Kidney (tissue), 14 donors: ENCODE data around the gene PCSK2. TPM values are rescaled to one million over a fixed set of nuclear protein-coding genes. Genes with fewer than 3 reads are reported as not detected.

ENCODE experiments used
- DNase-seq, 5 donors: peaks; one replicate each; pipeline ENCODE4 v3.0.0-alpha.2; 2013 to 2020
- FAIRE-seq: peaks from 2 replicates; lab custom pipeline; 2012; peaks lifted over from hg19 to GRCh38; lab: Jason Lieb, UNC
- H3K27ac ChIP-seq, 2 donors: one replicate each; pipeline ENCODE4 v1.7.0; 2013; ENCODE audit warnings: low read depth in 2 of 2, low read length in 2 of 2, inconsistent platforms in 1 of 2
- H3K27me3 ChIP-seq: one replicate; pipeline ENCODE4 v1.7.1; 2013; ENCODE audit warnings: low read length, inconsistent platforms; ENCODE audit not compliant: control insufficient read depth, insufficient read depth
- H3K36me3 ChIP-seq, 3 donors: one replicate each; pipeline versions ENCODE4 v1.7.0 to v1.7.1; 2013; ENCODE audit warnings: low read length in 3 of 3, control low read depth in 1 of 3, inconsistent platforms in 1 of 3; ENCODE audit not compliant: insufficient read depth in 3 of 3, control insufficient read depth in 2 of 3
- H3K4me1 ChIP-seq, 3 donors: one replicate each; pipeline versions ENCODE4 v1.7.0 to v1.7.1; 2013; ENCODE audit warnings: low read length in 3 of 3, inconsistent platforms in 1 of 3, low read depth in 1 of 3; ENCODE audit not compliant: control insufficient read depth in 2 of 3, insufficient read depth in 2 of 3
- H3K4me3 ChIP-seq, 3 donors: one replicate each; pipeline versions ENCODE4 v1.7.0 to v1.8.1; 2013; ENCODE audit warnings: low read length in 3 of 3, control low read depth in 1 of 3, inconsistent platforms in 1 of 3
- H3K9ac ChIP-seq, 3 donors: one replicate each; pipeline versions ENCODE4 v1.7.0 to v1.7.1; 2013; ENCODE audit warnings: low read length in 3 of 3, control low read depth in 1 of 3, inconsistent platforms in 1 of 3
- H3K9me3 ChIP-seq, 3 donors: one replicate each; pipeline versions ENCODE4 v1.7.0 to v1.7.1; 2013; ENCODE audit warnings: low read length in 3 of 3, control low read depth in 1 of 3, inconsistent platforms in 1 of 3; ENCODE audit not compliant: control insufficient read depth in 2 of 3, insufficient read depth in 1 of 3
- CTCF ChIP-seq: IDR thresholded peaks from 3 replicates; pipeline ENCODE4 v1.5.1; 2012; ENCODE audit warnings: mild to moderate bottlenecking, moderate library complexity, borderline replicate concordance; ENCODE audit not compliant: insufficient read depth; ENCODE audit errors: extremely low read depth
- intact Hi-C: fragments of 100-400 bp; cut with DNase I; formaldehyde crosslinking; loops from one replicate; pipeline ENCODE4 v1.11.1; 2022
- polyA plus RNA-seq: library from polyadenylated mRNA; stranded (reverse); fragments of 350-450 nt; fragmentation: Illumina TruSeq; extraction: RNeasy Lipid Tissue Mini Kit (QIAGEN cat#74804); gene quantifications from one replicate; pipeline ENCODE4 v1.2.3, GENCODE V29; 2014; ENCODE audit warnings: low read depth, low replicate concordance; ENCODE audit not compliant: insufficient read depth
- total RNA-seq: library from RNA; stranded (reverse); fragmentation: NEBNext Ultra II Directional; extraction: Animal tissue kit (Norgen Biotek cat#: 25700); gene quantifications from one replicate; pipeline ENCODE4 v1.2.1, GENCODE V29; 2021
- donor health status: control.
- donor health status: control.
- donor health status: control.
- donor health status: control.
- donor health status: control.
- donor health status: DM: yes; HTN: yes; CAD: no.
- donor health status: Normal renal cell carcinoma (clear cell type).

The PCSK2 gene
- total and polyA plus RNA-seq, 2 donors from 2014 or later: 0.22 to 0.54 TPM

DNA sequence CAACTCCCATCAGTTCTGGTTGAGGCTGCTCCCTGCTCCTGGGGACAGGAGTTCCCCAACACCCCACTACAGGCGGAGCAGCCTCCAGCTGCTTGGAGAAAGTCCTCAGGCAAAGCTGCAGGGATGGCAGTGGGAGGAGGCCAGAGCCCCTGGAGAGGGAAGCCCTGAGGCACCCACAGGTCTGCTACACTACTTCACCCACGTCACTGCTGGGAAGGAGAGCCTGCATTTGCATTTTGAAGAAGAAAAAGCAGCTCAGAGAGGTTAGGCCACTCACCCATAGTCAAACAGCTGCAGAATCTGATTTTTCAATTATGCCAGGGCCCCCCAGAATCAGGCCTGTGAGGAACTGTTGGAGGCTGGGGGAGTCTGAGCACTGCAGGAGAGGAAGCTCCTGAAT, 287.1 kb downstream of the PCSK2 start:
- no peak for TF ChIP-seq CTCF
- DNase-seq (no peak), FAIRE-seq (no peak)
- Histone ChIP-seq H3K9ac (no peak overlapping the region), H3K36me3 (no peaks in the 10 kb centered on the region), H3K27me3 (no peaks in the 10 kb centered on the region), H3K9me3 (no peaks in the 10 kb centered on the region), H3K27ac (no peak overlapping the region), H3K4me1 (no peaks in the 10 kb centered on the region), H3K4me3 (no peak overlapping the region)
- intact Hi-C loops: no loop called here

GRCh38 chr20:17515053-17515452, 288.2 kb downstream of the PCSK2 start:
- Histone ChIP-seq H3K36me3 (no peaks in the 10 kb centered on the region), H3K27ac (no peak overlapping the region), H3K27me3 (no peaks in the 10 kb centered on the region), H3K9ac (no peak overlapping the region), H3K4me1 (no peaks in the 10 kb centered on the region), H3K9me3 (no peaks in the 10 kb centered on the region), H3K4me3 (no peak overlapping the region)
- intact Hi-C loops: no loop called here
- FAIRE-seq (no peak), DNase-seq (no peak)
- TF ChIP-seq CTCF: no peak

GRCh38 chr20:17518339-17519052, 291.7 kb downstream of the PCSK2 start:
- H3K4me1 ChIP-seq: no peaks in the 10 kb centered on the region
- intact Hi-C loops: no loop called here
- H3K9ac ChIP-seq: no peak overlapping the region
- TF ChIP-seq CTCF: no peak
- H3K36me3 ChIP-seq: no peaks in the 10 kb centered on the region
- DNase-seq (no peak), FAIRE-seq (no peak)
- no peak overlapping the region for H3K4me3 ChIP-seq
- H3K9me3 ChIP-seq: no peaks in the 10 kb centered on the region
- H3K27me3 ChIP-seq: no peaks in the 10 kb centered on the region
- no peak overlapping the region for H3K27ac ChIP-seq
